ENCODE measurements around the gene GIGYF2. TPM values are rescaled to one million over a fixed set of nuclear protein-coding genes. Genes with fewer than 3 reads are reported as not detected.

GIGYF2 gene
- total and polyA plus RNA-seq, 9 donors: 22.1 to 83.6 (median 68.4) TPM

DNA sequence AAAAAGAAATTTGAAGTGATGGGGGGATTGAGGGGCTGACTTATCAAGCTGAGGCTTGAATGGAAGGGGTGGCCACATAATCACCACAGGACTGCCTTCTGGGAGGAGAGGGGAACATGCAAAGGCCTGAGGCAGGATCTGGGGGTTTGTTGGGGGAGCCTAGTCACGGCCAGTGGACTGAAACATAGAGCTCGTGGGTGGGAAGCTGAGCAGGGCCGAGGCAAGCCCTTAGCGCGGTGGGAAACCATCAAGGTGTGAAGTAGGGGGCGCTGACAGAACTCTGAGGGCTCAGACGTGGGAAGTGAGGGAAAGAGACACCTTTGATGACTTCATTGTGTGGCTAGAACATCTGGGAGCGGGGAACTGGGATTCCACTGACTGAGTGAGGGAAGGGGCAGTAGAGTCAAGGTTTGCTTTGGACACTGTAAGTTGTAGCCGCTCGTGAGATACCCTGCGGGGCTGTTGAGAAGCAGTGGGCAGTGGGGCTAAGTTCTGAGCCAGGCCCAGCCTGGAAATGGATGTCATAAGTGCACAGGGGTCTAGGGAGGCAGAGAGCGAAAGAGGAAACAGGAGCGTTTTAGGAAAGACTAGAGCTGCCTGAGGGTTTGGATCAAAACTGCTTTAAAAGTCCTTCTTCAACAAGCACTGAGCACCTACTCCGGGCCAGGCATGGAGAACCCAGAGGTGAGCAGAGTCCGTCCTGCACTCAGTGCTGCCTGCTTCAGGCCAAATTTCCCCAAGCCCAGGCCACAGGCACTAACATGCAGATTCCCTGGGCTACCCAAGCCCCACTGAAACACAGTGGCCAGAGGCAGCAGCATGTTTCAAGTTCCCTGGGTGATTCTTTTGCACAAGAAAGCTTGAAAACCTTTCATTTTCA lies 172.2 kb downstream of the GIGYF2 start:
- H3K4me3 ChIP-seq: no peak overlapping the region
- H3K27me3 ChIP-seq: no peaks in the 10 kb centered on the region
- intact Hi-C loops (cut with DNase I): no loop called here
- H3K27ac ChIP-seq: no peak overlapping the region
- TF ChIP-seq, protein P1, sequence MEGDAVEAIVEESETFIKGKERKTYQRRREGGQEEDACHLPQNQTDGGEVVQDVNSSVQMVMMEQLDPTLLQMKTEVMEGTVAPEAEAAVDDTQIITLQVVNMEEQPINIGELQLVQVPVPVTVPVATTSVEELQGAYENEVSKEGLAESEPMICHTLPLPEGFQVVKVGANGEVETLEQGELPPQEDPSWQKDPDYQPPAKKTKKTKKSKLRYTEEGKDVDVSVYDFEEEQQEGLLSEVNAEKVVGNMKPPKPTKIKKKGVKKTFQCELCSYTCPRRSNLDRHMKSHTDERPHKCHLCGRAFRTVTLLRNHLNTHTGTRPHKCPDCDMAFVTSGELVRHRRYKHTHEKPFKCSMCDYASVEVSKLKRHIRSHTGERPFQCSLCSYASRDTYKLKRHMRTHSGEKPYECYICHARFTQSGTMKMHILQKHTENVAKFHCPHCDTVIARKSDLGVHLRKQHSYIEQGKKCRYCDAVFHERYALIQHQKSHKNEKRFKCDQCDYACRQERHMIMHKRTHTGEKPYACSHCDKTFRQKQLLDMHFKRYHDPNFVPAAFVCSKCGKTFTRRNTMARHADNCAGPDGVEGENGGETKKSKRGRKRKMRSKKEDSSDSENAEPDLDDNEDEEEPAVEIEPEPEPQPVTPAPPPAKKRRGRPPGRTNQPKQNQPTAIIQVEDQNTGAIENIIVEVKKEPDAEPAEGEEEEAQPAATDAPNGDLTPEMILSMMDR (IDR thresholded peaks at IDR 0.05): no peak
- no peak for TF ChIP-seq EP300 (IDR thresholded peaks at IDR 0.05)
- no peak for TF ChIP-seq POLR2A (IDR thresholded peaks at IDR 0.05)
- H3K4me1 ChIP-seq (ENCODE audit: insufficient read depth): no peaks in the 10 kb centered on the region
- no peaks in the 10 kb centered on the region for H3K36me3 ChIP-seq
- 64 to 66% (median 65%) methylated on average over 15 of the region's 15 CpGs for WGBS, 3 donors
- DNase-seq: no peak
- no peaks in the 10 kb centered on the region for H3K9me3 ChIP-seq

DNA sequence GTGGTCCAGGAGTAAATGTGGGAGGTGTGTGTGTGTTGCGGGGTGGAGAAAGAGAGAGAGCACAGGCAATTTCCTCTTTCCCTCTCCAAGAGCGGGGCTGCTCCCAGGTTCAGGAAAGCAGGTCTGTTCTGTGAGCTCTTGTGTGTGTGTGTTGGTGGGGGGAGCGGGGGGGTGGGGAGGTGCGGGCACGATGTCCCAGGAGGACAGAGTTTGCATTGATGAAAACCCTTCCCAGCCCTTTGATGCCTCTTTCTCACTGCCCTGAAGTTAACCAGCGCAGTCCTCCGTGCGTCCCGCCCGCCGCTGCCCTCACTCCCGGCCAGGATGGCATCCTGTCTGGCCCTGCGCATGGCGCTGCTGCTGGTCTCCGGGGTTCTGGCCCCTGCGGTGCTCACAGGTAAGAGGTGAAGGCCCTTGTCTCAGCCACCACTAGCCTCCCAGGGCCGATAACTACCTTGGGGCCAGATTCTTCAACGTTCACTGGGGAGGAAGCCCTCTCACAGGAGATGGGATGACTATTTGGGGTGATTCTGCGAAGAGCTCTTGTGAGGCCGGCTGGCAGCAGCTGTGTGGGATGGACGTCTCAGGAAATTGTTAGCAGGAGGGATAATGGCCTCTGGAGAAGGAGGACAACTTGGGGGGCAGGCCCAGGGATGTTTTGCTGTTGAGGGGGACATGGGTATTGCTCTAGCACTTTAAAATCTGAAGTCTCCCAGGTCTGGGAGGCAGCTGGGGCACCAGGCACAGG lies 173.1 kb downstream of the GIGYF2 start, which contains the start of gene SNORC:
SNORC (plus strand) TSS at position 247 of the 748 bp plus-strand sequence; CDS start at position 325, 78 bp downstream.
- Histone ChIP-seq H3K4me3 (no peak within 1 kb of the TSS), H3K9me3 (no peaks in the 10 kb centered on the region), H3K36me3 (no peaks in the 10 kb centered on the region), H3K27me3 (no peaks in the 10 kb centered on the region), H3K27ac (no peak within 1 kb of the TSS), H3K4me1 (ENCODE audit: insufficient read depth) (no peaks in the 10 kb centered on the region)
- intact Hi-C loops (cut with DNase I): no loop called here
- DNase-seq: no peak
- 81 to 90% (median 83%) methylated on average over 21 of the region's 21 CpGs for WGBS, 3 donors
- TF ChIP-seq POLR2A (IDR thresholded peaks at IDR 0.05) (no peak), EP300 (IDR thresholded peaks at IDR 0.05) (no peak)
- TF ChIP-seq, protein P1 (IDR thresholded peaks at IDR 0.05): no peak

DNA sequence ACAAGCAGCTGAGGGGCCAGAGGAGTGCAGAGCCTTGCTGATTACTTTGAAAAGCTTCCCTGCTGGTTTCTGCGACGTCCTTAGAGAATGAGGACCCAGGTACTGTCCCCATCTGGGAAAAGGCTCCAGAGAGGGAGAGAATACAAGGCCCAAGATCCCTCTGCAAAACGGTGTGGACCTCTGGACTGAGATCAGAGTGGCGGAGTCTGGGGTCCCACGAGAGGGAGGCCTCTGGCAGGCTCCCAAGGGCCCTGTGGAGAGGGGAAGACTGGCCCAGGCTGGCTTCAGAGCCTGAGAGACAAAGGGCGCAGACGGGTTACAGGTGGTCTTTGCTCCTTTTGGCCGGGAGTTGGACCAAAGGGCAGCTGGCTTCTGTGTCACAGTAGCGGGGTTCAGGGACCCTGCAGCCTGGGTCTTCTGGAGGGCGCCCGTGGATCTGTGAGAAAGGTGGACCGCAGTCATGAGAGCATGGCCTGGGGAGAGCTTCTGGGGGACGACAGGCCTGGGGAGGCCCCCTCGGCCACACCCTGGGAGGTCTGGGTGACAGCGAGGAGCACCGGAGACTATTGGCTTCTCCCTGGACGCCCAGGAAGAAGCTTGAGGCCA lies 173.7 kb downstream of the GIGYF2 start:
- H3K4me1 ChIP-seq (ENCODE audit: insufficient read depth): peaks cover 3% of the 10 kb centered on the region
- no peaks in the 10 kb centered on the region for H3K36me3 ChIP-seq
- no peaks in the 10 kb centered on the region for H3K9me3 ChIP-seq
- intact Hi-C loops (cut with DNase I): no loop called here
- H3K27me3 ChIP-seq: no peaks in the 10 kb centered on the region
- no peak overlapping the region for H3K4me3 ChIP-seq
- TF ChIP-seq, protein P1 (IDR thresholded peaks at IDR 0.05): no peak
- TF ChIP-seq EP300 (IDR thresholded peaks at IDR 0.05) (no peak), POLR2A (IDR thresholded peaks at IDR 0.05) (no peak)
- peak in 2 of 5 donors; percentile 4 to 19 for DNase-seq
- H3K27ac ChIP-seq: no peak overlapping the region
- 80 to 85% (median 80%) methylated on average over 17 of the region's 17 CpGs for WGBS, 3 donors

DNA sequence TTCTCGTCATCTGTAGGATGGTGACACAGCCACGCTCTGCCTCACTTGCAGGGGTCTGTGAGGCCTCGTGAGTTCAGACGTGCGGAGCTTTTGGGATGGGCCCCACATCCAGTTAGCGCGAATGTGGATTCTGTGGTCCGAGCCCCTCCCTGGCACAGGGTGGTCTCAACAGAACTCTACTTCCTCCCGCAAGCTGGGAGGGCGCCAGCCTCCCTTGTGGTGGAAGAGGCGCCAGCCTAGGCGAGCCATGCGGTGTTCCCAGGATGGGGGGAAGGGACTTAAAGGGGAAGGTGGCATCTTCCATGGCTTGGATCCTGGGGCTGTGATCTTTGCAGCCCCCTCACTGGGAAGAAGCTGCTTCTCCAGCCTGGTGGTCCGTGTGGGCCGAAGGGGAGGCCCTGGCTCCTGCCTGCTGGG lies 174.3 kb downstream of the GIGYF2 start:
- Histone ChIP-seq H3K4me3 (no peak overlapping the region), H3K27ac (no peak overlapping the region), H3K9me3 (no peaks in the 10 kb centered on the region), H3K27me3 (no peaks in the 10 kb centered on the region), H3K36me3 (no peaks in the 10 kb centered on the region), H3K4me1 (ENCODE audit: insufficient read depth) (peaks cover 4% of the 10 kb centered on the region)
- TF ChIP-seq EP300 (IDR thresholded peaks at IDR 0.05) (no peak), POLR2A (IDR thresholded peaks at IDR 0.05) (no peak)
- TF ChIP-seq, protein P1 (IDR thresholded peaks at IDR 0.05): no peak
- intact Hi-C loops (cut with DNase I): no loop called here
- 80 to 85% (median 84%) methylated on average over 14 to 15 of the region's 15 CpGs for WGBS, 3 donors
- DNase-seq: peak in 1 of 5 donors; percentile 4
